ENCODE data around the gene TRPV2.
A peak's percentile ranks its signal among the peaks of the same experiment; 100 is the strongest.

The TRPV2 gene

DNA sequence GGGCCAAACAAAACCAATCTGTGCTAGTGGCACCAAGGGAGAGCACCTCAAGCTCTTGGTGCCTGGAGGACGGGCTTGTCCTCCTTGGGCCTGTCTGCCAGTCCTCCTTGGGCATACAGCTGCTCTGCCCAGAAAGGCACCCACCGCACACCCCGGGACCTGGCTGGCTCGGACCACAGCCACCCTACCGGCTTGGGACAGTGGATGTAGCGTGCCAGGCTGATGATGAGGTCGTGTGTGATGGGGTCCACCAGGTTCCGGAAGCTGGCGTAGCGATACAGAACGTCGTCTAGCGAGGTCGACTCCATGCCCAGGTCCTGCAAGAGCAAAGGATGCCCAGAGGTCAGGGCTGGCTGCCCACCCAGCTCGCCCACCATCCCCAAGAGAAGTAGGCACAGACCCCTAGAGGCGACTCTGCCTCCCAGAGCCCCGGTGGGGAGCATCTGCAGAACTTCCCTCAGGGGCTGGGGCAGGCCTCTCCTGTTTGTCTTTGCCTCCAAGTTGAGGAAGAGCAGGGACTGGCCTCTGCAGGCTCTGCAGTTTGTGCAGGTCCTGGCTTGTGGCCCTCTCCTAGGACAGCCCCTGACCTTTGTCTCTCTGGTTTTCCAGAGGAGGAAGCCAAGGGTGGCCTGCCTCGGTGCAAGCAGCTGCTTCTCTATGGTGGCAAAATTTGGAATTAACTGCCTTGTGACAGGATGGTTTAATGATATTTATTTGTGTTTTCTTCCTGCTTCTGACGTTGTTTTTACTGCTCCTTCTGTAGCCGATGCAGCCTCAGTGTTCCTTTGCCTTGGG lies 46.9 kb downstream of the TRPV2 start:
- no peak overlapping the region for H3K4me3 ChIP-seq (ENCODE audit: low read depth, low read length)
- POLR2A ChIA-PET: no interaction called here
- CTCF ChIA-PET: interaction anchor here (0.8 to 7.5 kb wide), 8 partner anchors 10 to 118 kb away, joined by 3 to 88 read pairs (median 4); no protein-coding TSS in a partner anchor
- DNase-seq (ENCODE audit: low read depth, low spot score): no peak
- TF ChIP-seq, protein P1, sequence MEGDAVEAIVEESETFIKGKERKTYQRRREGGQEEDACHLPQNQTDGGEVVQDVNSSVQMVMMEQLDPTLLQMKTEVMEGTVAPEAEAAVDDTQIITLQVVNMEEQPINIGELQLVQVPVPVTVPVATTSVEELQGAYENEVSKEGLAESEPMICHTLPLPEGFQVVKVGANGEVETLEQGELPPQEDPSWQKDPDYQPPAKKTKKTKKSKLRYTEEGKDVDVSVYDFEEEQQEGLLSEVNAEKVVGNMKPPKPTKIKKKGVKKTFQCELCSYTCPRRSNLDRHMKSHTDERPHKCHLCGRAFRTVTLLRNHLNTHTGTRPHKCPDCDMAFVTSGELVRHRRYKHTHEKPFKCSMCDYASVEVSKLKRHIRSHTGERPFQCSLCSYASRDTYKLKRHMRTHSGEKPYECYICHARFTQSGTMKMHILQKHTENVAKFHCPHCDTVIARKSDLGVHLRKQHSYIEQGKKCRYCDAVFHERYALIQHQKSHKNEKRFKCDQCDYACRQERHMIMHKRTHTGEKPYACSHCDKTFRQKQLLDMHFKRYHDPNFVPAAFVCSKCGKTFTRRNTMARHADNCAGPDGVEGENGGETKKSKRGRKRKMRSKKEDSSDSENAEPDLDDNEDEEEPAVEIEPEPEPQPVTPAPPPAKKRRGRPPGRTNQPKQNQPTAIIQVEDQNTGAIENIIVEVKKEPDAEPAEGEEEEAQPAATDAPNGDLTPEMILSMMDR (IDR thresholded peaks at IDR 0.05; ENCODE audit: insufficient read depth, low read length, missing control alignments): no peak

DNA sequence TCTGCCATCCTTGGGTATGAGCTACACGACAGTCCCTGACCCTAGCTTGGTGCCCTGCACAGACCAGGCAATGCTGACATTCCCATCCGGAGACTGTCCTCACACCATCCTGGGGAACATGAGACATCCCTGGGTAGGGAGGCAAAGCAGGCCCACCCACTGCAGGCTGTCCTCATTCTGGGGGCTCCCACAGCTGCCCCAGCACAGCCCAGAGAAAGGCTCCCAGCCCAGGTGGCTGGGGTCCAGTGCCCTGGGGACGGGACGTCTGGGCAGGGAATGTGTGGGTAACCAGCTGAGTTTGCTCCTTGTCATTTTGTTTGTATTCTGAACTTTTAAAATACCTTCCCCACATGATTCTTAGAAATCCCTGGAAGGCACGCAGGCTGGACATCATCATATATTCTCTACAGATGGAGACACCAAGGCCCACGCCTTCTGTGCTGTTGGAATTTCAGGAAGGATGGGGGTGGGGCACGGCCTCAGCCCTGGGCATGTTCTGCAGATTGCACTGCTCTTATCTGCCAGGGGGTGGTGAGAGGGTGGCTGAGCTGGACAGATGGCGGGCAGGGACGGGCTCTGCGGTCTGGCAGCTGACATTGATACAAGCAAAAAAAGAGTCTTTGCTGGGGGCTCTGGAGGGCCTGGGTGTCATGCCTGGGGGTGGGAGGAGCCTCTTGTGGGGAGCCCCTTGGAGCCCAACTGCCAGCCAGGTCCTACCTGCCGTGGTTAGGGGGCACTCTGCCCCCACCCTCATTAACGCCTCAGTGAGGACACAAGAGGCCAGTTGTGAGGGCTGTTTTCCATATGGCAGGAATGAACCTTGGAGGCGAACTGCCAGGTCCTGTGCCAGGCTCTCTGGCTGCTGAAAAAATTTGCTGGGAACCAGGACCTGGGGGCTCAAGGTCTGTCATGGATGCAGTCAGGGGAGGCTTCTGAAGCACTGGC lies 48.3 kb downstream of the TRPV2 start:
- no peak overlapping the region for H3K4me3 ChIP-seq (ENCODE audit: low read depth, low read length)
- POLR2A ChIA-PET: interaction anchor here (1.5 kb wide), 1 partner anchor 22 kb away, joined by 3 read pairs; no protein-coding TSS in a partner anchor
- no peak for DNase-seq (ENCODE audit: low read depth, low spot score)
- CTCF ChIA-PET: interaction anchor here (0.8 to 7.5 kb wide), 7 partner anchors 12 to 126 kb away, joined by 3 to 88 read pairs (median 3); no protein-coding TSS in a partner anchor
- TF ChIP-seq, protein P1 (IDR thresholded peaks at IDR 0.05; ENCODE audit: insufficient read depth, low read length, missing control alignments): peak; percentile 59

DNA sequence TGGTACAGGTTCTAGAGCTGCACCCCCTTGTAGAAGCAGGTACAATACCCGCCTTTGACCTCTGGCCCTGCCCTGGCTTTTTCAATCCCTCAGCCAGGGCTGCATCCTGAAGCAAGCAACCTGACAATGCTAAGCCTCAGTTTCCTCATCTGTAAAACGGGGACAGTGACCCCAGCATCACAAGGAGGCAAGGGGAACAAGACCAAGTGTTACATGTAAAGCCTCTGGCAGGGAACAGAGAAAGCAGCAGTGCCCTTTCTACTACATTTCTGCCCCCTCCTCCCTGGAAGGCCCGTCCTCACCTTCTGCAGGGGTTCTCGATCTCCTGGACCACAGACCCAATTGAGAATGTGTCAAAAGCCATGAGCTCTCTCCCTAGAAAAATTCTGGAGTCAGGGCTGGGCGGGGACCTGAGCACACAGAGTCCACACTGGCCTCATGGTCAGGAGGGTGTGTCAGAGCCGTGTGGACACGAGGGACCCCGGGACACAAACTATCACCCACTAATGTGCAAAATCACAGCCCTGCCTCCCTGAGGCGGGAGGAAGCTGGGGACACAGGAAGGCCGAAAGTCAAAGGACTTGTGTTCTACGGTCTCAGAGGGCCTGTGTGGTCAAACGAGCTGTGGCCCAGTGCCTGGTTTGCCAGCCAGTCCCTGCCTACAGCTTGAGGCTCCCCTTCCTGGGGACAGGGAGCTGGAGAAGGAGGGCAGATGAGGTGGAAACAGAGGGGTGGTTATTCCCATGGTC lies 49.1 kb downstream of the TRPV2 start:
- CTCF ChIA-PET: interaction anchor here (0.6 to 7.5 kb wide), 5 partner anchors 12 to 56 kb away, joined by 3 to 88 read pairs (median 5); no protein-coding TSS in a partner anchor
- DNase-seq (ENCODE audit: low read depth, low spot score): no peak
- TF ChIP-seq, protein P1 (IDR thresholded peaks at IDR 0.05; ENCODE audit: insufficient read depth, low read length, missing control alignments): no peak
- POLR2A ChIA-PET: interaction anchor here (1.0 to 1.5 kb wide), 2 partner anchors 23 to 57 kb away, joined by 3 read pairs; no protein-coding TSS in a partner anchor
- H3K4me3 ChIP-seq (ENCODE audit: low read depth, low read length): no peak overlapping the region

DNA sequence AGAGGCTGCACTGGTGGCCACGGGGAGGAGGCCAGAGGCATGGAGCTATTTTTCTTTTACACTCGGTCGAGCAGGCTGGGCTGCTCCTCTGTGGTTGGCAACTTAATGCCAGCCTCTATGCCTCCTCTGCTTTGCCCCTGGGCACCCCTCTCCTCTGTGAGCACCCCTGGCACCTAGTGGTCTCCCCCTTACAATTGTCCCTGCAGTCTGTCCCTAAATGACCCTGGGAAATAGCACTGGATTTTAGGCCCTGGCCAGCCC lies 49.6 kb downstream of the TRPV2 start:
- CTCF ChIA-PET: interaction anchor here (0.6 to 4.9 kb wide), 4 partner anchors 12 to 57 kb away, joined by 3 to 59 read pairs (median 7); no protein-coding TSS in a partner anchor
- no peak overlapping the region for H3K4me3 ChIP-seq (ENCODE audit: low read depth, low read length)
- TF ChIP-seq, protein P1 (IDR thresholded peaks at IDR 0.05; ENCODE audit: insufficient read depth, low read length, missing control alignments): no peak
- no peak for DNase-seq (ENCODE audit: low read depth, low spot score)
- POLR2A ChIA-PET: interaction anchor here (1.0 to 1.5 kb wide), 2 partner anchors 23 to 57 kb away, joined by 3 read pairs; no protein-coding TSS in a partner anchor

DNA sequence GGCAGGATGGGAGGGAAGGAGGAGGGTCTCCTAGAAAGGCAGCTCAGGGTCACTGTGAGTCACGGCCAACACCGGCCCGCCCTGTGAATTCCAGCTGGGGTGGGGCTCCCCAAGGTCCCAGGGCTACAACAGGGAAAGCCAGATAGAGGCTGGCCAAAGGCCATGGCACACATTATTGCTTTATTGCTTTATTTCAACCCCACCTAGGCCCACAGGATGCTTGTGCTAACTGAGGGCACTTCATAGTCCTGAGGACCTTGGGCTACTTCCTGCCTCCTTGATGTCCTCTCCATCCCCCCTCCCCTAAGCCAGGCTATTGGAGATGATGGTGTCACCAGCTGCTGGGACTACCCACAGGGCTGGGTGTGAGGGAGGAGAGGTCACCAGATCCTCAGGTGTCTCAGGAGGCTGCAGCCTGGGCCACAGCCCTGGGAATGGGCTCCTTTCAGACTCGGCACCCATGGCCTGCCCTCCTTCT lies 50.5 kb downstream of the TRPV2 start:
- H3K4me3 ChIP-seq (ENCODE audit: low read depth, low read length): no peak overlapping the region
- CTCF ChIA-PET: interaction anchor here (1.6 to 2.0 kb wide), 3 partner anchors 11 to 56 kb away, joined by 5 to 9 read pairs (median 8); no protein-coding TSS in a partner anchor
- TF ChIP-seq, protein P1 (IDR thresholded peaks at IDR 0.05; ENCODE audit: insufficient read depth, low read length, missing control alignments): no peak
- POLR2A ChIA-PET: no interaction called here
- DNase-seq (ENCODE audit: low read depth, low spot score): no peak
